Articular chondrocyte of knee joint (primary cell): ENCODE measurements around the gene ATF5. TPM values are rescaled to one million over a fixed set of nuclear protein-coding genes. Genes with fewer than 3 reads are reported as not detected.

Source experiments
- total RNA-seq: library from RNA; depleted of rRNA; stranded (reverse); fragments of >200 nt; gene quantifications from 2 replicates; pipeline ENCODE4 v1.2.3, GENCODE V29; 2012

The ATF5 gene, protein sequence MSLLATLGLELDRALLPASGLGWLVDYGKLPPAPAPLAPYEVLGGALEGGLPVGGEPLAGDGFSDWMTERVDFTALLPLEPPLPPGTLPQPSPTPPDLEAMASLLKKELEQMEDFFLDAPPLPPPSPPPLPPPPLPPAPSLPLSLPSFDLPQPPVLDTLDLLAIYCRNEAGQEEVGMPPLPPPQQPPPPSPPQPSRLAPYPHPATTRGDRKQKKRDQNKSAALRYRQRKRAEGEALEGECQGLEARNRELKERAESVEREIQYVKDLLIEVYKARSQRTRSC
- 9.1 and 11.5 TPM in 2 replicates for total RNA-seq

DNA sequence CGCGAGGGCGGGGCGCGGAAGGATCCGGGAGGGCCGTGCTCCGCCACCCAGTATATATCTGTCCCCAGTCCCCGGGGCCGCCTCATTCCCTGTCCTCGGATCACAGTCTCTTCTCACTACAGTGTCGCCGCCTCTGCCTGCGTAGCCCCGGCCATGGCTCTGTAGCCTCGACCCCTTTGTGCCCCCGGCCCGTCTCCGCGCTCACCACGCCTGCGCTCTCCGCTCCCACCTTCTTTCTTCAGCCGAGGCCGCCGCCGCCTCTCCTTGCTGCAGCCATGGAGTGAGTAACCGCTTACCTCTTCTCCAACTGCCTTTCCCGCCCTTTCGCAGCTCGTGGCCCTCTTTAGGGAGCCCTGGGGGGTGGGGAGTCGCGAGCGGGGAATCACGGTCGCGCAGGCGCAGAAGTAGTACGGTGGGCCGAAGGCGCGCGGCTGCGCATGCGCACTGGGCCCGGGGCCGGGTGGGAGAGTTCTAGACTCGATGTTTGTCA, at the start of gene ATF5, which contains the start of gene NUP62:
ATF5 (plus strand) TSS at position 85 of the 490 bp plus-strand sequence. CDS start 1,646 bp downstream, outside the sequence.
NUP62 (minus strand) TSS at position 384 of the 490 bp plus-strand sequence. CDS start 19,697 bp downstream, outside the sequence.

GRCh38 chr19:49896863-49897621, 32.0 kb upstream of the ATF5 start, which contains the start of gene IL4I1:
Gene IL4I1, minus strand, starts transcription at chr19:49896887. Its CDS starts 727 bp downstream, at chr19:49896160.

GRCh38 chr19:49960980-49961379, 32.0 kb downstream of the ATF5 start, which contains the start of gene SIGLEC11:
Gene SIGLEC11, minus strand, starts transcription at chr19:49961172. Its CDS starts 91 bp downstream, at chr19:49961081.

Other genes with a start within 250 kb of the ATF5 start
- 0.32 and 0.39 TPM in 2 replicates for gene ADM5, start 239.6 kb upstream of the ATF5 start, total RNA-seq
- gene CPT1C, start 238.1 kb upstream of the ATF5 start, total RNA-seq, result 16.8 and 21.6 TPM in 2 replicates
- 0.13 and 0.32 TPM in 2 replicates for gene TSKS, start 165.9 kb upstream of the ATF5 start, total RNA-seq
- gene AP2A1, start 162.2 kb upstream of the ATF5 start, total RNA-seq, result 91.9 and 94.0 TPM in 2 replicates
- gene FUZ, start 115.9 kb upstream of the ATF5 start, total RNA-seq, result 11.8 and 15.2 TPM in 2 replicates
- gene MED25, start 110.9 kb upstream of the ATF5 start, total RNA-seq, result 18.8 and 21.6 TPM in 2 replicates
- gene PTOV1, start 78.0 kb upstream of the ATF5 start, total RNA-seq, result 37.2 and 42.2 TPM in 2 replicates
- gene PNKP, start 61.6 kb upstream of the ATF5 start, total RNA-seq, result 28.5 and 32.5 TPM in 2 replicates
- gene AKT1S1, start 51.9 kb upstream of the ATF5 start, total RNA-seq, result 10.9 and 14.0 TPM in 2 replicates
- 10.6 and 14.2 TPM in 2 replicates for gene TBC1D17, start 51.5 kb upstream of the ATF5 start, total RNA-seq
- 0.65 and 1.6 TPM in 2 replicates for gene IL4I1, start 32.3 kb upstream of the ATF5 start, total RNA-seq
- 27.8 and 28.0 TPM in 2 replicates for gene NUP62, start 299 bp downstream of the ATF5 start, total RNA-seq
- gene SIGLEC11, start 32.0 kb downstream of the ATF5 start, total RNA-seq, result not detected in 2 replicates
- 23.8 and 23.9 TPM in 2 replicates for gene VRK3, start 96.2 kb downstream of the ATF5 start, total RNA-seq
- gene ZNF473, start 96.8 kb downstream of the ATF5 start, total RNA-seq, result 8.6 and 9.0 TPM in 2 replicates
- not detected in 2 replicates for gene IZUMO2, start 234.1 kb downstream of the ATF5 start, total RNA-seq